MM.1S (cell line): ENCODE measurements around the gene FFAR2.

Experiments
- DNase-seq: peaks from one replicate; pipeline ENCODE4 v3.0.0-alpha.2; 2015
- H2AFZ ChIP-seq: fragments of 300-600 bp; sonication (generic); 2 replicates; pipeline ENCODE4 v1.6.0; 2016; ENCODE audit warnings: antibody characterized with exemption, low read length
- H3F3A ChIP-seq: fragments of 300-600 bp; sonication (generic); 2 replicates; pipeline ENCODE4 v1.6.1; 2016; ENCODE audit warnings: mild to moderate bottlenecking, antibody characterized with exemption, low read length, moderate library complexity, mixed read lengths; ENCODE audit not compliant: insufficient read depth
- H3K27ac ChIP-seq: fragments of 300-600 bp; sonication (generic); 2 replicates; pipeline ENCODE4 v1.5.1; 2016; ENCODE audit warnings: mild to moderate bottlenecking, low read length
- H3K27me3 ChIP-seq: fragments of 300-600 bp; sonication (generic); replicated peaks from 2 replicates; pipeline ENCODE4 v1.6.0; 2016; ENCODE audit warnings: low read length; ENCODE audit not compliant: insufficient read depth
- H3K36me3 ChIP-seq: fragments of 300-600 bp; sonication (generic); replicated peaks from 2 replicates; pipeline ENCODE4 v1.6.1; 2016; ENCODE audit warnings: mild to moderate bottlenecking, low read length, mixed read lengths; ENCODE audit not compliant: insufficient read depth
- H3K4me1 ChIP-seq: fragments of 300-600 bp; sonication (generic); 2 replicates; pipeline ENCODE4 v1.6.1; 2016; ENCODE audit warnings: low read length, mixed read lengths
- H3K4me2 ChIP-seq: fragments of 300-600 bp; sonication (generic); 2 replicates; pipeline ENCODE4 v1.6.0; 2016; ENCODE audit warnings: low read depth, low read length
- H3K4me3 ChIP-seq: fragments of 300-600 bp; sonication (generic); 2 replicates; pipeline ENCODE4 v1.5.1; 2016; ENCODE audit warnings: low read length, mixed read lengths
- H3K79me2 ChIP-seq: fragments of 300-600 bp; sonication (generic); 2 replicates; pipeline ENCODE4 v1.6.1; 2016; ENCODE audit warnings: mixed run types, low read length, mixed read lengths
- H3K9ac ChIP-seq: fragments of 300-600 bp; sonication (generic); 2 replicates; pipeline ENCODE4 v1.6.1; 2016; ENCODE audit warnings: low read length, mixed read lengths
- H3K9me2 ChIP-seq: fragments of 300-600 bp; sonication (generic); replicated peaks from 2 replicates; pipeline ENCODE4 v1.6.1; 2016; ENCODE audit warnings: mild to moderate bottlenecking, low read length, mixed read lengths; ENCODE audit not compliant: insufficient read depth
- H3K9me3 ChIP-seq: fragments of 300-600 bp; sonication (generic); replicated peaks from 2 replicates; pipeline ENCODE4 v1.6.1; 2016; ENCODE audit warnings: mild to moderate bottlenecking, low read length, mixed read lengths; ENCODE audit not compliant: insufficient read depth
- H4K20me1 ChIP-seq: fragments of 300-600 bp; sonication (generic); 2 replicates; pipeline ENCODE4 v1.6.1; 2016; ENCODE audit warnings: mild to moderate bottlenecking, low read length, moderate library complexity, mixed read lengths; ENCODE audit not compliant: insufficient read depth
- EZH2 ChIP-seq: fragments of 300-600 bp; sonication (generic); optimal IDR thresholded peaks from 2 replicates; pipeline ENCODE3; 2017; ENCODE audit warnings: low read depth, mild to moderate bottlenecking, antibody characterized with exemption, low read length, mixed read lengths
- EZH2phosphoT487 ChIP-seq: fragments of 300-600 bp; sonication (generic); IDR thresholded peaks from 2 replicates; pipeline ENCODE4 v1.6.1; 2018; ENCODE audit warnings: antibody characterized with exemption, low read length
- TF ChIP-seq, protein P1 (sequence below): fragments of 300-600 bp; sonication (generic); IDR thresholded peaks from 2 replicates; pipeline ENCODE4 v1.5.1; 2016; ENCODE audit warnings: antibody characterized with exemption, low read length, mixed read lengths

FFAR2 gene

DNA sequence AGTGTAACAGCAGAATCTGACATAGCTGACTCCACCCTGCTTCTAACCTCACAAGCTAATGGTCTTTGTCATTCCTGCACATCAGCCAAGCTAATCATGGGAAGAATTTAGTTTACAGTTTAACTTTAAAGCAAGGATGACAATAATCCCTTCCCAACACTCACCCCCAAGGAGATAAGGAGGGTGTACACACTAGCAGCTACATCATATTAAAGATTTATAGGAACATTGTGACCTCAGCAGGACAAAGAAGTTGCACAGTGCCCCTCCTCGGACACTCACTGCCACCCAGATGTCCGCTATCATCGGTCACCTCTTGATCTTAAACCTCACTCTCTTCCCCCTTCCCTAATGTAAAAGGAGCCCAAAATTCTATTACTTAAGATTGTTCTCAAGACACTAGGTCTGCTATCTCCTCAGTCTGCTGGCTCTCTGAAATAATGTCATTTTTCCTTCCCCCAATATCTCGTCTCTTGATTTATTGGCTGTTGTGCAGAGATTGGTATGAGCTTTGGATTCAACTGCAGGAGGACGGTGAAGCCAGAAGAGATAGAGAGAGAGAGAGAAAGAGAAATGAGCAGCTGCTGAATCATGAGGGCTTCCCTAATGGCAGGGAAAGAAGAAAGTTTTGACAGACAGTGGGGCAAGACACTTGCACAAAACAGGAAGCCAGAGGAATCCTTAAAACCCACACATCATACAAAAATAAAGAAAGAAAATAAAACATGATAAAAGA, 17.5 kb upstream of the FFAR2 start:
- peak overlapping the region; percentile 1; the same call in 1 of the 2 replicates for H3K4me2 ChIP-seq
- DNase-seq, result no peak
- no peaks in the 10 kb centered on the region for H3K9me2 ChIP-seq
- no peaks in the 10 kb centered on the region for H3K79me2 ChIP-seq
- no peaks in the 10 kb centered on the region for H3K36me3 ChIP-seq
- no peaks in the 10 kb centered on the region for H3F3A ChIP-seq
- no peak overlapping the region for H2AFZ ChIP-seq
- no peaks in the 10 kb centered on the region for H3K9me3 ChIP-seq
- no peak overlapping the region for H3K9ac ChIP-seq
- H3K27ac ChIP-seq, result no peak overlapping the region
- H3K27me3 ChIP-seq, result peaks cover 2% of the 10 kb centered on the region; the same call in 1 of the 2 replicates
- no peak overlapping the region for H3K4me3 ChIP-seq
- H4K20me1 ChIP-seq, result no peaks in the 10 kb centered on the region
- H3K4me1 ChIP-seq, result peaks cover 17% of the 10 kb centered on the region
- TF ChIP-seq EZH2 (no peak), EZH2phosphoT487 (no peak)
- TF ChIP-seq, protein P1, sequence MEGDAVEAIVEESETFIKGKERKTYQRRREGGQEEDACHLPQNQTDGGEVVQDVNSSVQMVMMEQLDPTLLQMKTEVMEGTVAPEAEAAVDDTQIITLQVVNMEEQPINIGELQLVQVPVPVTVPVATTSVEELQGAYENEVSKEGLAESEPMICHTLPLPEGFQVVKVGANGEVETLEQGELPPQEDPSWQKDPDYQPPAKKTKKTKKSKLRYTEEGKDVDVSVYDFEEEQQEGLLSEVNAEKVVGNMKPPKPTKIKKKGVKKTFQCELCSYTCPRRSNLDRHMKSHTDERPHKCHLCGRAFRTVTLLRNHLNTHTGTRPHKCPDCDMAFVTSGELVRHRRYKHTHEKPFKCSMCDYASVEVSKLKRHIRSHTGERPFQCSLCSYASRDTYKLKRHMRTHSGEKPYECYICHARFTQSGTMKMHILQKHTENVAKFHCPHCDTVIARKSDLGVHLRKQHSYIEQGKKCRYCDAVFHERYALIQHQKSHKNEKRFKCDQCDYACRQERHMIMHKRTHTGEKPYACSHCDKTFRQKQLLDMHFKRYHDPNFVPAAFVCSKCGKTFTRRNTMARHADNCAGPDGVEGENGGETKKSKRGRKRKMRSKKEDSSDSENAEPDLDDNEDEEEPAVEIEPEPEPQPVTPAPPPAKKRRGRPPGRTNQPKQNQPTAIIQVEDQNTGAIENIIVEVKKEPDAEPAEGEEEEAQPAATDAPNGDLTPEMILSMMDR, result no peak

DNA sequence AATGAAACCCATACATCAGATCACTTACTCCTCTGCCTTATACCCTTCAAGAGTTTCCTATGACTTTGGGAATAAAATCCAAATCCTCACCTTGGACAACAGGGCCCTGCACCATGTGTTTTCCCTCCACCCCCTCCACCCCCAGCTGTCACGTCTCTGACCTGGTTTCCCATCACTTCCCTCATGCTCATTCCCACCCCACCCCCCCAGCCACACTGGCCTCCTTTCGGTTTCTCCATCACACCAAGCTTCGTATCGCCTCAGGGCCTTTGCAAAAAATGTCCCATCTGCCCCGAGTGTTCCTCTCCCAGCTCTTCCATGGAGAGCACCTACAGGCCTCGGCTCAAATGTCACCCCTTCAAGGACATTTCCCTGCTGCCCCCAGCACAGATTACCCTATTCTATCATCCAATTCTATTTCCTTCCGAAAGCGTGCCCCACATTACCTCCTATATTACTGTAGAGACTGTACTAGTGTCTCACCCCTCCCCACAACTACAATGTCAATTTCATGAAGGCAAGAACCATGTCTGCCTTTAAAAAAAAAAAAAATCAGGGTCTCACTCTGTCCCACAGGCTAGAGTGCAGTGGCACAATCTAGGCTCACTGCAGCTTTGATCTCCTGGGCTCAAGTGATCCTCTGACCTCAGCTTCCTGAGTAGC, 16.8 kb upstream of the FFAR2 start:
- H3K27me3 ChIP-seq, result no peaks in the 10 kb centered on the region
- H3K27ac ChIP-seq, result no peak overlapping the region
- TF ChIP-seq EZH2phosphoT487 (no peak), EZH2 (no peak)
- H3K9me3 ChIP-seq, result no peaks in the 10 kb centered on the region
- H3K9me2 ChIP-seq, result no peaks in the 10 kb centered on the region
- H3F3A ChIP-seq, result no peaks in the 10 kb centered on the region
- no peak overlapping the region for H3K4me3 ChIP-seq
- H3K9ac ChIP-seq, result no peak overlapping the region
- H2AFZ ChIP-seq, result no peak overlapping the region
- peak overlapping the region; percentile 32 for H3K4me2 ChIP-seq
- peak; percentile 25 for DNase-seq
- H3K4me1 ChIP-seq, result peaks cover 21% of the 10 kb centered on the region
- no peaks in the 10 kb centered on the region for H3K79me2 ChIP-seq
- no peaks in the 10 kb centered on the region for H3K36me3 ChIP-seq
- no peaks in the 10 kb centered on the region for H4K20me1 ChIP-seq

DNA sequence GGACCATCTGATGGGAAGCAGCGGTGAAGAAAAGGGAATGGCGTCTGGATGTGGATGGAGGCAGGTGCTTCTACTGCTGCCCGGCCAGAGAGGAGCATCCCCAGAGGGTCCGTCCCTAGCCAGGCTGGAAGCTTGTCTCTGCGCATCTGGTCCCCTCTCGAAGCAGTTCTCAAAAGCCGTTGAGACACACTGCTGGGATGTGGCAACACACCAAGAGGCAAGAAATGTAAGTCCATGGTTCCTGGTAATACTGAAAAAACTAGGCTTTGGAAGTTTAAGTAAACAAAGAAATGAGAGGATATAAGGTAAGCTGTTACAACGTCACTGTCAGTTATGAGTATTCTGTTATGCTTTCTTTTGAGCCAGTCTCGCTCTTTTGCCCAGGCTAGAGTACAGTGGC, 15.1 kb upstream of the FFAR2 start:
- H3K4me3 ChIP-seq, result no peak overlapping the region
- H3K27ac ChIP-seq, result no peak overlapping the region
- no peaks in the 10 kb centered on the region for H3F3A ChIP-seq
- DNase-seq, result no peak
- no peaks in the 10 kb centered on the region for H3K79me2 ChIP-seq
- no peaks in the 10 kb centered on the region for H4K20me1 ChIP-seq
- peaks cover 30% of the 10 kb centered on the region for H3K4me1 ChIP-seq
- TF ChIP-seq EZH2, result no peak
- TF ChIP-seq, protein P1, result no peak
- no peak for TF ChIP-seq EZH2phosphoT487
- no peaks in the 10 kb centered on the region for H3K9me3 ChIP-seq
- no peaks in the 10 kb centered on the region for H3K27me3 ChIP-seq
- no peak overlapping the region for H3K4me2 ChIP-seq
- no peak overlapping the region for H3K9ac ChIP-seq
- H2AFZ ChIP-seq, result no peak overlapping the region
- no peaks in the 10 kb centered on the region for H3K9me2 ChIP-seq
- no peaks in the 10 kb centered on the region for H3K36me3 ChIP-seq

DNA sequence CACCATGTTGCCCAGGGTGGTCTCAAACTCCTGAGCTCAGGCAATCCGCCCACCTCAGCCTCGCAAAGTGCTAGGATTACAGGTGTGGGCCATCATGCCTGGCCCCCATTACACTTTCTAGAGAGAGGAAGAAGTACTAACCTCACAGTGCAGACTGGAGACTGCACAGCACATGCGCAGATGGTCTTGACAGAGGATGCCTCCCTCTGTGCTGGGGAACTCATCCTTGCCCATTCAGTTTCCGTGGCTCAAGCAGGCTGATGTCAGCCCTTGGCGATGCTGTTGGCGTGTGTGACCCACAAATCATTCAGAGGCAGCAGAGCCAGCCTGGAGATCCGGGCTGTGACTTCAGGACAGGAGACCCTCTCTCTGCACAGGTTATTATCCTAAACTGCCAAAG, 14.6 kb upstream of the FFAR2 start:
- H3K79me2 ChIP-seq, result no peaks in the 10 kb centered on the region
- no peaks in the 10 kb centered on the region for H3F3A ChIP-seq
- H2AFZ ChIP-seq, result no peak overlapping the region
- no peak for TF ChIP-seq EZH2
- no peak for TF ChIP-seq EZH2phosphoT487
- TF ChIP-seq, protein P1, result no peak
- H3K27me3 ChIP-seq, result peaks cover 1% of the 10 kb centered on the region; the same call in 1 of the 2 replicates
- no peak overlapping the region for H3K27ac ChIP-seq
- no peaks in the 10 kb centered on the region for H3K9me3 ChIP-seq
- no peak overlapping the region for H3K4me3 ChIP-seq
- H3K9ac ChIP-seq, result no peak overlapping the region
- no peak for DNase-seq
- H4K20me1 ChIP-seq, result no peaks in the 10 kb centered on the region
- no peaks in the 10 kb centered on the region for H3K9me2 ChIP-seq
- H3K4me2 ChIP-seq, result no peak overlapping the region
- H3K36me3 ChIP-seq, result no peaks in the 10 kb centered on the region
- H3K4me1 ChIP-seq, result peaks cover 30% of the 10 kb centered on the region
